ENCODE measurements around the gene WASF3. TPM values are rescaled to one million over a fixed set of nuclear protein-coding genes. Genes with fewer than 3 reads are reported as not detected.

WASF3 gene
- total and polyA plus RNA-seq, 8 donors: 3.6 to 9.3 (median 5.2) TPM

DNA sequence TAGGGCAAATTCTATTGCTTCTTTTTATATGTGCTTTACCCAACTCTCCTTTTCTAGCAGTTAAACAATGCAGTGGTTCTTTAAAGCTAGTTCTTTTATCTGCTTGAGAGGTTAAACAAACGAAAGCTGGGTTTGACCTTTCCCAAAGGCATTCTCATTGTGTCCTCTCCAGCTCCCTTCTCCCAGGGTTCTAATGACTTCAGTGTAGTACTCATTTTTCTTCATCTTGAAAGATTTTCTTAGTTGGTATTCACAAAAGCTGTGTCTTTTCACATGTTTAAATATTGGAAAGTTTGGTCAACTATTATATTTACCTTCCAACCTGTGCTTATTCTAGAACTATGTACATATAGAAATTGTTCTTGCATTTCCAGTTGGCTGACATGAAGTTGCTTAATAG lies 1.5 kb downstream of the WASF3 start:
- intact Hi-C loops (cut with DNase I): no loop called here
- Histone ChIP-seq H3K36me3 (no peaks in the 10 kb centered on the region), H3K4me1 (peaks cover 0 to 9% (median 7%) of the 10 kb centered on the region in 3 donors), H3K27ac (no peak overlapping the region), H3K27me3 (no peaks in the 10 kb centered on the region), H3K4me3 (no peak overlapping the region), H3K9me3 (no peaks in the 10 kb centered on the region)
- WGBS, 2 donors: 4 to 7% methylated on average over 1 of the region's 1 CpG
- DNase-seq (no peak), ATAC-seq (no peak), FAIRE-seq (no peak)
- TF ChIP-seq CTCF (IDR thresholded peaks at IDR 0.05): no peak

- H3K27ac ChIP-seq: no peak overlapping the region
- intact Hi-C loops (cut with DNase I): no loop called here
- ATAC-seq: no peak
- no peak for TF ChIP-seq CTCF (IDR thresholded peaks at IDR 0.05)
- H3K27me3 ChIP-seq: no peaks in the 10 kb centered on the region
- peaks cover 0 to 9% (median 7%) of the 10 kb centered on the region in 3 donors for H3K4me1 ChIP-seq
- DNase-seq: no peak
- WGBS, 2 donors: 90 to 92% methylated on average over 4 of the region's 4 CpGs
- H3K36me3 ChIP-seq: no peaks in the 10 kb centered on the region
- FAIRE-seq: no peak
- no peak overlapping the region for H3K4me3 ChIP-seq
- no peaks in the 10 kb centered on the region for H3K9me3 ChIP-seq
Observed at GRCh38 chr13:26560456-26560855, 3.0 kb downstream of the WASF3 start.

DNA sequence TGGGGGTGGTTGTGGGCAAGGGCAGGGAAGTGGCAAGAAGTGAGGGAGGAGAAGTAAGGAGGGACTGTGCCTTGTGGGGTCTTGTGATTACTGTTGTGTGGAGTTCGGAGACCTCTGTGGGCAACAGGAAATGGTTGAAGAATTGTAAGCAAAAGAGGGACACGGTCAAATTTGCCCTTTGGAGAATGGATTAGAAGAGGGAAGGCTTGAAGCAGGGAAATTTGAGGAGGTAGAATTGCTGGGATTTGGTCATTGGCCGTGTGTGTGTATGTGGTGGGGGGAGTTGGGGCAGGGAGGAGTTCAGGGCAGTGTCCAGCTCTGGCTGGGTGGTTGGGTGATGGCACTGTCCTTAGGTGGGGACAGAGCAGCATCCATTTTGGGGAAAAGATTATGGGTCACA lies 3.6 kb downstream of the WASF3 start:
- FAIRE-seq (no peak), ATAC-seq (no peak), DNase-seq (no peak)
- intact Hi-C loops (cut with DNase I): no loop called here
- 73 to 78% methylated on average over 3 of the region's 3 CpGs for WGBS, 2 donors
- Histone ChIP-seq H3K36me3 (no peaks in the 10 kb centered on the region), H3K4me1 (peaks cover 0 to 9% (median 7%) of the 10 kb centered on the region in 3 donors), H3K4me3 (no peak overlapping the region), H3K27ac (no peak overlapping the region), H3K9me3 (no peaks in the 10 kb centered on the region), H3K27me3 (no peaks in the 10 kb centered on the region)
- TF ChIP-seq CTCF (IDR thresholded peaks at IDR 0.05): no peak

DNA sequence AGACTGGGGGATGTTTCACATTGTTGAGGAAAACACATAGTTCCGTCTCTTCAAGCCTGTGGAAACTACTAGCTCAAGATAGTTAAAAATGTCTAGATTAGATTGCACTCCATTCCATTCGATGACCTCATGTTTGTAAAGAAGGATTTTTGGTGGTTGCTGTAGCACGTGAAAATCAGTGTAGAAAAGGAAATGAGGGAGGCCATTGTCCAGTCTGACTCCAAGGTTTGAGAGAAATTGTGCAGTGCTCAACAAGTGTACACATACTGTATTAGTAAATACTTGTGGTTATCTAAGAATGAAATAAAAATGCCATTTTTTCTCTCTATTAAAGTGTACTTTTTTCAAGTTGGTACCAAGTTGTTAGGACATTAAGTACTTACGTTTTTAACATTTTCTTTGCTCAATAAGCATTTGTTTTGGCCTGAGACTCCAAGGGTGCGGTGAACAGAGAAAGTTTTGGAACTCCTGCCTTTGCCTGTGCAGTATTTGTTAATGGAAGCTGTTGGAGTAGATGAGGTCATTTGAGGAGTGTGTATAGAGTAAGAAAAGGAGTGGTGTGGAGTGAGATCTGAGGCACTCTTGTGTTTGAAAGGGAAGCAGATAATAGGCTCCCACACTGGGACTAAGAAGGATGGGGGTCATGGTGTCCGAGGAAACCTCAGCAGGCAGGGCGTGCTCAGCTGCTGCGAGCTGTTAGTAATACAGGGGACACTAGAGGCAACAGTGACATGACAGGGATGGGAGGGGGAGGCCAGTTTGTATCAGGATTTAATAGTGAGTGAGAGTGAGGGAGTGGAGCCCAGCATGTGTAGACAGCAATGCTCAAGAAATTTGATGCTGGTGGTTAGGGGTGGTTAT lies 4.4 kb downstream of the WASF3 start:
- FAIRE-seq (no peak), DNase-seq (no peak), ATAC-seq (no peak)
- Histone ChIP-seq H3K4me1 (peaks cover 0 to 8% (median 7%) of the 10 kb centered on the region in 3 donors), H3K9me3 (no peaks in the 10 kb centered on the region), H3K36me3 (no peaks in the 10 kb centered on the region), H3K27ac (no peak overlapping the region), H3K27me3 (no peaks in the 10 kb centered on the region), H3K4me3 (no peak overlapping the region)
- WGBS, 2 donors: 59 to 60% methylated on average over 8 of the region's 8 CpGs
- intact Hi-C loops (cut with DNase I): no loop called here
- no peak for TF ChIP-seq CTCF (IDR thresholded peaks at IDR 0.05)

DNA sequence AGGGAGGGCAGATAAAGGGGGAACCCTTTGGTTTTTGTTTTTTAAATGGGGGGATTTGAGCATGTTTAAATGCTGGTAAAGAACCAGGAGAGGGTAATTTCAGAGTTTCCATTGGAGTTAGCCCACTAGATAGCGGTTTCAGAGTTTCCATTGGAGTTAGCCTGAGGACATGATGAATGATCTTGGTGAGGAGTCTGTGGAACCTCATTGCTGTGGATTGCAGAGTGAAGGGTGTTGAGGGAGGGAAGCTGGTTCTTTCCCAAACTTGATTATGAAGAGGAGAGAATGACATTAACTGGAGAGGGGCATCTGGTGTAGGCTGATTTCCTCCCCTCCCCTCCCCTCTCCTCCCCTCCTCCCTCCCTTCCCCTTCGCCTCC lies 5.0 kb downstream of the WASF3 start:
- no peak for TF ChIP-seq CTCF (IDR thresholded peaks at IDR 0.05)
- Histone ChIP-seq H3K4me1 (peaks cover 0 to 7% (median 6%) of the 10 kb centered on the region in 3 donors), H3K27me3 (no peaks in the 10 kb centered on the region), H3K27ac (no peak overlapping the region), H3K9me3 (no peaks in the 10 kb centered on the region), H3K36me3 (no peaks in the 10 kb centered on the region), H3K4me3 (no peak overlapping the region)
- 90 to 93% methylated on average over 1 to 2 of the region's 2 CpGs for WGBS, 2 donors
- ATAC-seq (no peak), FAIRE-seq (no peak), DNase-seq (no peak)
- intact Hi-C loops (cut with DNase I): no loop called here

All from pancreas (tissue), 10 donors.